Tongue (tissue), 1 donor: ENCODE measurements around the gene C5orf34. TPM values are rescaled to one million over a fixed set of nuclear protein-coding genes. Genes with fewer than 3 reads are reported as not detected.

Experiments
- total RNA-seq: library from RNA; depleted of rRNA; stranded (reverse); fragments of >200 nt; gene quantifications from one replicate; pipeline ENCODE4 v1.2.3, GENCODE V29; 2014

C5orf34 gene
- total RNA-seq, 1 donor from 2014 or later, result 4.4 TPM

Other genes starting within 250 kb of the C5orf34 start
- 111 TPM for gene HMGCS1, start 201.7 kb downstream of the C5orf34 start, total RNA-seq
- gene CCL28, start 102.8 kb downstream of the C5orf34 start, total RNA-seq, result 13.0 TPM
- gene TMEM267, start 31.3 kb downstream of the C5orf34 start, total RNA-seq, result 12.2 TPM
- gene PAIP1, start 41.9 kb upstream of the C5orf34 start, total RNA-seq, result 96.4 TPM
- gene NNT, start 88.0 kb upstream of the C5orf34 start, total RNA-seq, result 205 TPM